Activated T-cell treated with anti-CD3 and anti-CD28 coated beads for 24 hours (primary cell): ENCODE results near the gene TSLP.

ENCODE experiments used
- DNase-seq: peaks from one replicate; pipeline ENCODE4 v3.0.0-alpha.2; 2020; ENCODE audit warnings: low read depth

TSLP gene

GRCh38 chr5:111095982-111096381 is 24.5 kb downstream of the TSLP start:
- DNase-seq, result no peak

GRCh38 chr5:111099058-111099778 is 27.7 kb downstream of the TSLP start:
- no peak for DNase-seq

- DNase-seq, result no peak
These were observed 34.9 kb downstream of the TSLP start for GRCh38 chr5:111106320-111106948.

- no peak for DNase-seq
These were observed 35.9 kb downstream of the TSLP start for GRCh38 chr5:111107371-111107770.

- DNase-seq, result no peak
These were observed 40.4 kb downstream of the TSLP start for GRCh38 chr5:111111956-111112355.

- no peak for DNase-seq
These were observed 42.2 kb downstream of the TSLP start for GRCh38 chr5:111113678-111114077.

GRCh38 chr5:111115229-111115628 is 43.7 kb downstream of the TSLP start:
- no peak for DNase-seq

- DNase-seq, result no peak
These were observed 45.0 kb downstream of the TSLP start for GRCh38 chr5:111116550-111116949.

- no peak for DNase-seq
These were observed 45.6 kb downstream of the TSLP start for GRCh38 chr5:111117136-111117535.

- DNase-seq, result no peak
These were observed 47.7 kb downstream of the TSLP start for GRCh38 chr5:111119221-111119620.

- DNase-seq, result no peak
These were observed 48.3 kb downstream of the TSLP start for GRCh38 chr5:111119856-111120255.

- no peak for DNase-seq
These were observed 49.4 kb downstream of the TSLP start for GRCh38 chr5:111120911-111121310.

GRCh38 chr5:111121926-111122325 is 50.4 kb downstream of the TSLP start:
- no peak for DNase-seq

GRCh38 chr5:111122398-111122797 is 50.9 kb downstream of the TSLP start:
- no peak for DNase-seq

- no peak for DNase-seq
These were observed 53.3 kb downstream of the TSLP start for GRCh38 chr5:111124793-111125192.

GRCh38 chr5:111126896-111127295 is 55.4 kb downstream of the TSLP start:
- DNase-seq, result no peak
